G401 (cell line): Measurements from ENCODE around the gene MYO19. TPM values are rescaled to one million over a fixed set of nuclear protein-coding genes. Genes with fewer than 3 reads are reported as not detected.
A peak's percentile ranks its signal among the peaks of the same experiment; 100 is the strongest.
"Not testable (repeated sequence)": the region's sequence is repeated elsewhere in the genome, so short reads cannot be mapped to it uniquely, and the experiment has no call there.

Source experiments
- DNase-seq: peaks from one replicate; pipeline ENCODE4 v3.0.0-alpha.2; 2015; ENCODE audit warnings: low spot score
- in situ Hi-C: cut with HindIII; loops from 2 replicates; pipeline ENCODE4 v1.10.0; 2016; ENCODE audit warnings: low sequenced_read_pairs, mixed read lengths
- total RNA-seq: library from RNA; depleted of rRNA; stranded (reverse); fragments of >200 nt; shearing (Covaris generic); gene quantifications from 2 replicates; pipeline ENCODE4 v1.2.3, GENCODE V29; 2014

MYO19 gene
- total RNA-seq, 1 experiment from 2014 or later = 51.8 TPM

GRCh38 chr17:36535669-36536081 is 1.0 kb upstream of the MYO19 start:
- DNase-seq = no peak
- in situ Hi-C loops = no loop called here

- in situ Hi-C loops = no loop called here
- peak; percentile 76 for DNase-seq
Observed at GRCh38 chr17:36533935-36534839, 481 bp downstream of the MYO19 start.

GRCh38 chr17:36532435-36532975 is 2.2 kb downstream of the MYO19 start:
- in situ Hi-C loops = no loop called here
- DNase-seq = no peak

- DNase-seq = no peak
- in situ Hi-C loops = no loop called here
Observed at GRCh38 chr17:36529121-36529520, 5.5 kb downstream of the MYO19 start.

- DNase-seq = no peak
- in situ Hi-C loops = no loop called here
Observed at GRCh38 chr17:36527621-36528250, 6.9 kb downstream of the MYO19 start.

GRCh38 chr17:36525888-36526287 is 8.8 kb downstream of the MYO19 start:
- DNase-seq = no peak
- in situ Hi-C loops = no loop called here

GRCh38 chr17:36525113-36525512 is 9.6 kb downstream of the MYO19 start:
- in situ Hi-C loops = no loop called here
- DNase-seq = no peak

GRCh38 chr17:36524428-36524876 is 10.2 kb downstream of the MYO19 start:
- no peak for DNase-seq

GRCh38 chr17:36523113-36523512 is 11.6 kb downstream of the MYO19 start:
- in situ Hi-C loops = no loop called here
- no peak for DNase-seq

More at GRCh38 chr17:36524428-36524876, 10.2 kb downstream of the MYO19 start:
- in situ Hi-C loops = no loop called here

- DNase-seq = no peak
- in situ Hi-C loops = no loop called here
Observed at GRCh38 chr17:36515837-36516236, 18.8 kb downstream of the MYO19 start.

- in situ Hi-C loops = no loop called here
- no peak for DNase-seq
Observed at GRCh38 chr17:36514856-36515255, 19.8 kb downstream of the MYO19 start.

- no peak for DNase-seq
- in situ Hi-C loops = no loop called here
Observed at GRCh38 chr17:36512641-36513040, 22.0 kb downstream of the MYO19 start.

- in situ Hi-C loops = no loop called here
- DNase-seq = no peak
Observed at GRCh38 chr17:36511216-36511615, 23.5 kb downstream of the MYO19 start.

GRCh38 chr17:36510636-36511035 is 24.0 kb downstream of the MYO19 start:
- in situ Hi-C loops = no loop called here
- no peak for DNase-seq

GRCh38 chr17:36509272-36509985 is 25.2 kb downstream of the MYO19 start:
- DNase-seq = no peak
- in situ Hi-C loops = no loop called here

- in situ Hi-C loops, DNase-seq: not testable (repeated sequence)
Observed at GRCh38 chr17:36508439-36508838, 26.2 kb downstream of the MYO19 start.

GRCh38 chr17:36507266-36507665 is 27.4 kb downstream of the MYO19 start:
- in situ Hi-C loops = no loop called here
- DNase-seq = no peak

- no peak for DNase-seq
- in situ Hi-C loops = no loop called here
Observed at GRCh38 chr17:36506831-36507230, 27.8 kb downstream of the MYO19 start.

GRCh38 chr17:36506249-36506826 is 28.3 kb downstream of the MYO19 start:
- no peak for DNase-seq
- in situ Hi-C loops = no loop called here
